ENCODE results near the gene MAPK1IP1L.

Gene MAPK1IP1L

DNA sequence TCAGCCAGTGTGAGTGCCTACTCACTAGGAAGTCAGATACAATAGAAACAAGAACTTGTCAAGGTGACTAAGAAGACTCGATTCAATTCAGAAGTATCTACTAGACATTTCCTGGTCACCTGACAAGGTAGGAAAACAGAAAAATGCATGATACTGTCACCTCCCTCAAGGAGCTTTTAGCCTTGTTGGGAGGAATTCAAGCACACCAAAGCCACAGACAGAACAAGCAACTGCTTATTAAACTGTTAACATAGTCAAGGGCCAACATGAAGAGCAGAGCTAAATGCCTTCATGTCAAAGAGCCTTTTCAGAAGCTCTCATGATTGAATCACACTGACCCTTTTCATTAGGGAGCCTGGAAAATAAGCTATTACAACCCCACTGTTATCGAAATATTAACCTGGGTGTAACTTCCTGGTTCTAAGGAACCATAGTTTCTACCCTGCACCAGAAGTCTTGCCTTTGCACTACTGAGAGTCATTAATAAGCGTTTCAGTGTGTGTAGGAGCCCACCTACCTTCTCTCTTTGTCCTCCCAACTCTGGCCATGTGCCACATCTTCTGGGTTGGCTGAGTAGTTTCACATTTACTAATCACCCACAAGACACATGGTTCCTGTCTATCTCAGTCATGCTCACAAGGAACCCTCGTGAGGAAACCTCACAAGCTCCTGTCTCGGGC is 46.6 kb downstream of the MAPK1IP1L start:
- no peak for DNase-seq (ENCODE audit: low spot score)

DNA sequence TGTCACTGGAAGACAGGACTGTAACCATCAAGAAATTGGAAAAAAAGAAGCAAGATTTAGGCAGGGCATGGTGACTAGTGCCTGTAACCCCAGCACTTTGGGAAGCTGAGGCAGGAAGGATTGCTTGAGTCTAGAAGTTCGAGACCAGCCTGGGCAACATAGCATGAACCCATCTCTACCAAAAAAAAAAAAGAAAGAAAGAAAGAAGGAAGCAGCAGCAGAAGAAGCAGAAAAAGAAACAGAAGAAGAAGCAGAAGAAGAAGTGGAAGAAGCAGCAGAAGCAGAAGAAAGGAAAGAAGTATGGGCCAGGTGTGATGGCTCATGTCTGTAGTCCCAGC is 47.1 kb downstream of the MAPK1IP1L start:
- DNase-seq (ENCODE audit: low spot score), result no peak

DNA sequence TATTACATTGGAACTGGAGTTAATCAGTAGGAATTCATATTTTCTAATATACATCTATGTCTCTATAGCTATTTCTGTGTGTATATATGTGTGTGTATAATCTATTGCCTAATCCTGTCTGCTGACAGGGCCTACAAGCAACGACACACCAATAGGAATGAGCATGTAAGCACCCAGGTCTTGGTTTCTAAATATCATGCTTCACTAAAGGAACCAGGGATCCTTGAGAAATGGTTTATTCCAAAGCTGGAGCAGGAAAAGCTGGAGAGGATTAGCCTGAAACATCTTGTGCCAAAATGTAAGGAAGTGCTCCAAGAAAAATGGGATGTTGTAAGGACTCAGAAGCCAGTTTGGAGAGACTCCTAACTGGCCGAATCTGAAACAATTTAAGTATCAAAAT is 48.3 kb downstream of the MAPK1IP1L start:
- no peak for DNase-seq (ENCODE audit: low spot score)

DNA sequence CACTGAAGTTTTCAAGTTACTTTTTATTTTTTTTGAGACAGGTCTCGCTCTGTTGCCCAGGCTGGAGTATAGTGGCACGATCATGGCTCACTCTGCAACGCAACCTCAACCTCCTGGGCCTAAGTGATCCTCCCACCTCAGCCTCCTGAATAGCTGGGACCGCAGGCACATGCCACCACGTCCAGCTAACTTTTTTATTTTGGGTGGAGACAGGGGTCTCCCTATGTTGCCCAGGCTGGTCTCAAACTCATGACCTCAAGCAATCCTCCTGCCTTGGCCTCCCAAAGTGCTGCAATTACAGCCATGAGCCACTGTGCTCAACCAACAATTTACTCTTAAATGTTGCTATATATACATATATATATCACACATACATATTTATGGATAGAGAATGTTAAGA is 50.3 kb downstream of the MAPK1IP1L start:
- no peak for DNase-seq (ENCODE audit: low spot score)

DNA sequence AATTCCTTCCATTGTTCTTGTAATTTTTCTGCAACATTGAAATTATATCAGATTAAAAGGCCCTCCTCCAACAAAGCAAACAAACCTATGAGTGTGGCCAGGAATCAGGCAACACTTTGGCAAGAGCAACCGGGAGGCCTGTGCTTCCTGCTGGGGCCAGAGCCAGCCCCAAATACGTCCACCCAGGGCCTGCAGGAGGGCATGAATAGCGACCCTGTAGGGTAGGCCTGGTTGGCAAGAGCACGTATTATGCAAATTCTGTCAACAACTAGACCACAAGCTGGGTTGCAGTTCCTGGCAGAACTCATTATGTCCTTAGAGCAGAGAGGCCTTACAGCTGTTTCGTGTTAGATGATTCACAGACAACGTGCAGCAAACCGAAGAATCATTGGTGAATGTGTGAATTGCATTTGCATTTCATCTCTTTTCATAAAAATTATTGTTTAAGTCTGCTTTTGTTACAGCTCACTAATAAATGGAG is 50.7 kb downstream of the MAPK1IP1L start:
- peak; percentile 81 for DNase-seq (ENCODE audit: low spot score)

DNA sequence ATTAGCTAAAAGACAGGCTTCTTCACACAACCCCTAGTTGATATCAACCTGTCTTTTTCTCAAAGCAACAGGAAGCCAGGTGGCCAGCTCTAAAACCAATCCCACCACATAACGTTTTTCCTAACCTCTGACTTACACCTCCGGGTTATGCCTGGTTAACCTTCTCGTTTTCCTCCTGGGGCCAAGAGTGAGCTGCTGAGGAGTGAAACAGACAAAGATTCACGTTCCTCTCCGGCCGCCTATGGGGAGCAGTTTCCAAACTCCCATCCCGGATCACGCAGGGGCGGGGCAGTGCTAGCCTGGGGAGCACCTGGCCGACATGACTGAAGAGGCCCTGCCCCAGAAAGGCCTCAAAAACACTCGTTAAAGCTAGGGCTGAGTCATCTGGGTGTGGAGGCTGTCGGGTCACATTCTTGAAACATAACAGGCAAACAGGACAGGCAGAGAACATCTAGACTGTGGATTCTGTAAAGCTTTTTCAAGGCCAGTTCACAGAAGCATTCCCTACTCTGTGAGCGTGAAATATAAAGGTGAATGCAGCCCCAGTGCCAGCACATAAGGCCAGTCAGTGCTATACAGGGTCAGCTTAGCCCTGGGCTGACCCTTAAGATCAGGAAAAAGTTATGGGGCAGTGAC is 51.7 kb downstream of the MAPK1IP1L start:
- peak; percentile 75 for DNase-seq (ENCODE audit: low spot score)

DNA sequence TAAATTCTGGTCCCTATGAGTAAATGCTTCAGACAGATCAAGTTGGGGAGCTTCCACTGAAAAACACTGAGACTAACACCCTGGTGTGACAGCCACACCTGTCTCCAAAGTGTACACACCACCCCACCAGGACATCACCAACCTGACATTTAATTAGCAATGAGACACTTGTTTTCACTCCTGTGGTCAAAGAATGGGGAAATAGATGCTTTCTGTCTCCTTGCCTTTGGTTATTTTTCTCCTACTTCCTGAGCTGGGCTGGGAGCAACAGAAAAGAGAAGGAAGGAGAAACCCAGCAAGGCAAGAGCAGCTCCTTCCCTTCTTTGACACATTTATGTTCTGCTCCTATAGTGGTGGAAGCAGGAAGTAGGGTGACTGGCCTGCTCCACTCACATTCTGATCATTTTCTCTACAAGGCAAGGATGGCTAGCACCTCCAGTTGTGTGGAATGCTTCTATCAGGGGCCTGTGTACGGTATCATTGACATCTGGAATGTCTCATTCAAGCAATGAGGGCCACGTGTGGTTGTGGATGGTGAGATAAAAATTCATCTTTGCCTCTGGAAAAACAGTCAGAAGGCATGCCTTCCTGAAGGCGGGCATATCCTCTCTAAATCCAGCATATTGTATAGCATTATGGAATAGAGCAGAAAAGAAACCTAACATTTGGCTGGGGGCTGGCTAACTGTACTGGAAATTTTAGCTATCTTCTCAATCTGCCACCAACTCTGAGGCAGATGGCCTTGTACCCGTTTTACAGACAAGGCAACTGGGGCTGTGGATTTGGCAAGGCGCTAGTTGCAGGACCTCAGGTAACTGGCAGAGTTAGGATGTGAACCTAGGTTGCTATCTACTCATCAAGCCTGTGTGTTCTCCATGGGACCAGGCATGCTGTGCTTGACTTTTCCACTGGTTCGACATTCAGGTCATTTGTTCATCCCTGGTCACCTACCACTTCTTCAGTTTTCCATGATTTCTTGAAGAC is 52.8 kb downstream of the MAPK1IP1L start:
- no peak for DNase-seq (ENCODE audit: low spot score)

DNA sequence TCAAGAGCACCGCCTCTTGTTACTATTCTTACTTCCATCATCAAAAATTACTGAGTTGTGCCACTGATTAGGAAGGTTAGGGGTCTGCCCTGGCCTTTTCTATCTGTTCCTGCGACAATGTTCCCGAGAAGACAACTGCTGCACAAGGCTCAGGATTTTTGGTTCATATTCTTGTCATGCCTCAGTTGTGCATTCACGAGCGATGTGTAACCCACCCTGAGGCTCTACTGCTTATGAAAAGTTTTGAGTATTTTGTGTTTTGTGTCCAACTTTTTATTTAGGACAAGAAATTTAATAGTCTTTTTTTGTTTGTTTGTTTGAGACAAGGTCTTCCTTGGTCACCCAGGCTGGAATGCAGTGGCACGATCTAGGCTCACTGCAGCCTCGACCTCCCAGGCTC is 54.5 kb downstream of the MAPK1IP1L start:
- DNase-seq (ENCODE audit: low spot score), result no peak

DNA sequence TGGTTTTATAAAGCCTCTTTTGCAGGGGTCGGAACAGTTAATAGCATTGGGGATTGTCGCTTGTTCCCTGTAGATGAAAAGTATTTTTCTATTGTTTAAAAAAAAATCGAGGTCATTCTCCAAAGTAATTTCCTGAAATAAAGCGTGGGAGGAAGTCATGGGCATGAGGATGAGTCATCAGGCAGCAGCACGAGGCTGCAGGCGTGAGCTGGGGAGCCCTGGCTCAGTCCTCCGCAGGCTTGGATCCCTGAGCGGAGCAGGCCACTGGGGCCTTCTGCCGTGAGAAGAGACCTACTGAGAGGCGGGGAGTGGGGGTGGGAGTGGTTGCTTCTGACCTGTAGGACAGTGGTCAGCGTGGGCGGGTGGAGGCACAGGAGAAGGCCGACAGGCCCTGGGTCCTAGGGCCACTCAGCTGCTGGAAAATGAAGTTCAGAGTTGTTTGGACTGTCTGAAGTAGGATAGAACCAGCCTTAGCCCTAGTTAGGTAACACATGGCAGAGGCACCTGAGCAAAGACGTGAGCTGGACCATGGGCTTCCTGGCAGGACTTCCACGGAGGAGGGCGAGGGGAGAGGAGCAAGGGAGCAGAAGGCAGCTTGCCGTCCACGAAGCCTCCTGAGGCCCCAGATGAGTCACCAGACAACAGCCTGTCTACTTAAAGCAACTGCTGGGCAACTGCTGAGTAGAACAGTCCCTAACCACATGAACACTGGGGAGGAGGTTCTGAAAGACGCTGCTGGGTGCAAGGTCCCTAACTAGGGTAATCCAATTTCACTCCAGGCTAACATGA is 56.5 kb downstream of the MAPK1IP1L start:
- DNase-seq (ENCODE audit: low spot score), result no peak

DNA sequence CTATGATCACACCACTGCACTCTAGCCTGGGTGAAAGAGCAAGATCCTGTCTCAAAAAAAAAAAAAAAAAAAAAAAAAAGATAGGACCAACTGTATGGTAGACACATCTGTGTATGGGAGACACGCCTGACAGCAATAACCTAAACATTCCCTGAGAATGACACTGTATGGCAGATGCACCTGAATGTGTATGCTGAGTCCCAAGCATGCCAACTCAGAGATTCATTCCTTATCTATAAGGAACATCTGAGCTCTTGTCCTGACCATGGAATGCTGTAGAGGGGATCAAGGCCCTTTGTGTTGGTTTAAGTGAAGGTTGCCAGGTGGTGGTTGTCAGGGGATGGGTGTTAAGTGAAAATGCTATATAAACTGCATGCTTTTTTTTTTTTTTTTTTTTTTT is 58.4 kb downstream of the MAPK1IP1L start:
- DNase-seq (ENCODE audit: low spot score), result no peak

DNA sequence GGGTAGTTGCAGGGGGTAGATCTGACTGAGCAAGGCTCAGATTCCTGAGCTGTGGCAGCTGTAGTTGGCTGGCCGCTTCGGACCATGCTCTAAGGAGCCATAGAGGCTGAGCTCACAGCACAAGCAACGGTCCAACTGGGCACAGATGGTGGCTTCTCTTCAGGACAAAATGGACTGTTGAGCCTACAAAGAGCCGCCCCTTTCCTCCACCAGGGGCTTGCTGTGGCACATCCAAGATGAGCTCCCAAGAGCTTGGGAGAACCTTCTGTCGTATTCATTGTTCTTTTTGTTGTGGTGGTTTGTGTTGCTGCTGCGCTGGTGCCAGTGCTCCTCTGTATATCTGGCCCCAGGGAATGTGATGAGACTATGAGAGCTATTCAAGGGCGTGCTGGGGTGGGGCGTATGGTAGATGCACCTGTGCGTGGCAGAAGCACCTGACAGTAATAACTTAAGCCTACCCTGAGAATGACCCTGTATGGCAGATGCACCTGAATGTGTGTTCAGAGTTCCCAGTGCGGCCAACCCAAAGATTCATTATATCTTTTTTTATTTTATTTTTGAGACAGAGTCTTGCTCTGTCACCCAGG is 59.8 kb downstream of the MAPK1IP1L start:
- DNase-seq (ENCODE audit: low spot score), result no peak

DNA sequence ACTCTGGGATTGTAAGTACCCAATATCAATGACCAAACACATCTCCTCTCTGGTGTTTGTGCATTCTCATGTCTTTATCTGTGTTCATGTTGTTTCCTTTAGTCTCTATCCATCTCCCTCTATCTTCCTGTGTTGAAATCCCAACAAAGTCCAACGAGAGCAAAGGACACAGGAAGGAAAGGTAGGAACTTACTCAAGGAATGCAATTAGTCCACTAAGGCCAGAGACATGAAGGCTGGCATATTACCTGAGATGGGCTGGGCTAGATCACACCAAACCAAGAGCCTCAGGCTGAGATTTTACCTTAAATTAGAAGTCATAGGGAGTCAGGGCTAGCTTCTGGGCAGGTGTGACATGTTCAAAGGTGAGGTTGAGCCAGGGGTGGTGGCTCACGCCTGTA is 63.3 kb downstream of the MAPK1IP1L start:
- DNase-seq (ENCODE audit: low spot score), result no peak

DNA sequence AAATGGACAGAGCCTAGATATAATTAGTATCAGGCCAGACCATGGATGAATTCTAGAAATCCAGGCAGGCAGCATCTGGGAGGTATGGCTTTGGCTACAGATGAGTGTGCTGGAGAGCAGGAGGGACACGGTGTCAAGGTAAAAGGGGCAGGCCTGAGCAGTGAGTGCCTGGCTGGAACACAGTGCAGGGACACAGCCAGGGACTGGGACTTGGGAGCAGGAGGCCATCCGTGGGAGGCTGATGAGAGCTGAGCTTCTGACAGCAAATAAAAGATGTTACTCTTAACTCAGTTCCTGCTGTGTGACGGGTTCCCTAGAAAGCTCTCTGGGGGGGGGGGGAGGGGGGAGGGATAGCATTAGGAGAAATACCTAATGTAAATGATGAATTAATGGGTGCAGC is 64.0 kb downstream of the MAPK1IP1L start:
- no peak for DNase-seq (ENCODE audit: low spot score)

DNA sequence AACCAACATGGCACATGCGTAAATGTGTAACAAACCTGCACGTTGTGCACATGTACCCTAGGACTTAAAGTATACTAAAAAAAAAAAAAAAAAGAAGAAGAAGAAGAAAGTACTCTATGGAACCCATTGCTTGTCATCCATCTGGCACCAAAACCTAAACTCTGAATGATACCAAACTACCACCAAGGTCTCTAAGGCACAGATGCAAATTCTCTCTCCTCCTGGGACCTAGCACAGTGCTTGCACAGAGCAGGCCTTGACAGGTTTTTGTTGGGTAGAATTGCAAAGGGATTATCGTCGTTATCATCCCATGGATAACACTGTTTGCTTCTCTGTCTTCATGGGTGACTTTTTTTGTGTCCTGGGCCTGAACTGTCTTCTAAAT is 64.4 kb downstream of the MAPK1IP1L start:
- no peak for DNase-seq (ENCODE audit: low spot score)

DNA sequence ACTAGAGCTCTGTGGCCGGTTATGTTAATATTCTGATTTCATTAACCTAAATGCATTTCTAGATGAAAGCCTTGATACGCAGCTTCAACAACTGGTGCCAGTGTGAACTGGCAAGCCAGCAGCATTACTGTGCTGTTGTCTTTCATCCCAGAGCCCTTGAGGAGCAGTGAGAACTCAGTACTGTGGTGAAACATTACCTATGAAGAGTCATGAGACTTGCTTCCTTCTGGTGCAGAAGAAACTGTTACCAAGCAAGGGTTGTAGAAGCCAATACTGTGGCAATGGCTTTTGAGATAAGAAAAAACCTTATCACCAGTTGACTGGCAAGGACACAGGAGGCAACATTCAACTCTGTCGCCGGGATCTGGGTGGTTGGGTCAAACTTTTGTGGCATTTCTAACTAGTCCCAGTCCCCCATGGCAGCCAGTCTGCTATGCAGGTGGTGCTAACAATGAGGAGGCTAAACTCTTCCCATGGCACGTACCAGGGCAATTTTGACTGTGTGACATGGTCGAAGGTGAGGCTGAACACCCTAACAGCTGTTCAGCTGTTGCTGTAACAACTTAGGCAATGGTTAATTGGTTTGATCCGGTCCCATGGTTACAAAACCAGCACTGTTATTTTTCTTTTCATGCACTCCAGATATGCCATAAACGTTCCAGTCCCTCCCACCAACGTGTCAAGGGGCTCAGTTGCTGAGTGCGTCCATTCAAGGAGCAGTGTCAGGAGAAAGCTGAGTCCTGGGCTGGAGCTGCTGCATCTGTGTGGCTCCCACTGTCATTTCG is 65.0 kb downstream of the MAPK1IP1L start:
- DNase-seq (ENCODE audit: low spot score), result no peak

DNA sequence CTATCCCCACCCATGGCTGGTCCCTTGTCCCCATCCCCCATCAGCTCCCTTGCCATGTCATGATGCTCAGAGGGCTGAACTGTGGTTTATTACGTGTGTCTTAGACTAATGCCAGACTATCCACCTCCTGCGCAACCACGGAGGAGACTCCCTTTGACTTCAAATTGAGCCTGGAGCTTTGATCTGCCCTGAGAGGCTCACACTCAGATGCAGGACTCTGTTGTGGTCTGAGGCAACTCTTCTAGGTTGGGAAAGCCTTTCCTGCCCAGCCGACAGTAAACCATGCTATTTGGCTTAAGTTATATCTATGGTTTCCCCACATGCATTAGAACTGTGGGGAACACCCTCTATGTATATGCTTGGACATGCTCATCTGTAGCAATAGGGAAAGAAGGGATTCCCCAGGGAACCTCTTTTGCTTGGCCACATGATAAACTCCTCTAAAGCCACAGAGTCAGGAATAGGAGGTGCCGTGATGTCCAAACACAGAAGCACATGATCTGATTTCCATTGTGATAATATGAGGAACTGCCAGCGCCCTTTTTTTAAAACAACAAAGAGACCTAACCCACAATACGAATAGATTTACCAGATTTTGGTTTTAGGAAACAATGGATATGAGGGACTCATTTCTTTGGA is 66.5 kb downstream of the MAPK1IP1L start:
- DNase-seq (ENCODE audit: low spot score), result no peak

DNA sequence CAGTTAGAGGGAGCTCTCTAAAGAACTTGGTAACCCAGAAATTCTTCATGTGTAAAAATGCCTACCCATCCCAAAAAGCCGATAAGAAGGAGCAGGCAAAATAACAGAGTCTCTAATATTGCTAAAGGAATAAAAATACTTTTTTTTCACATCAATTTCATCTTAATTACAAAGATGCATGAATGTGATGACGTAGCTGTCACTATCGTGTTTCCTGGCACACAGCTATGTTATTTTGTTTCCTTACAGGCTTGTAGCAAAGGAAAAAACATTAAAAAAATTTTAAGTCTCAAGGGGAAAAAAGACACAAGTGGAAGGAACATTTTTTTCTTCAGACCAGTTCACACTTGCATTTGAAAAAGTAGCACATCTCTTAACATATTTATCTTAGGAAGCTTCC is 67.3 kb downstream of the MAPK1IP1L start:
- no peak for DNase-seq (ENCODE audit: low spot score)

Measured in left forelimb (tissue), 1 donor.